ENCODE data around the gene LEPROT.

- no peak for TF ChIP-seq CTCF (IDR thresholded peaks at IDR 0.05)
- no peak for TF ChIP-seq POLR2AphosphoS5 (IDR thresholded peaks at IDR 0.05; ENCODE audit: insufficient read depth in 1 of 2, low read depth in 1 of 2)
- TF ChIP-seq POLR2A (IDR thresholded peaks at IDR 0.05), result no peak
These were observed 4.5 kb downstream of the LEPROT start for GRCh38 chr1:65425006-65425405.
